PC-3 (cell line): ENCODE results near the gene P2RX5. TPM values are rescaled to one million over a fixed set of nuclear protein-coding genes. Genes with fewer than 3 reads are reported as not detected.

ENCODE experiments used
- ATAC-seq: fragments of 200-7000 bp; cut with Tn5 transposase; 2 replicates; pipeline ENCODE4 v1.9.1; 2020; ENCODE audit warnings: mild to moderate bottlenecking, moderate library complexity
- BruUV-seq: library from RNA; stranded (reverse); fragments of 400-500 nt; replicated peaks from 2 replicates; lab custom pipeline; 2021; lab: Mats Ljungman, UMichigan
- CTCF ChIA-PET: fragments of 300-600 bp; sonication (Branson Sonifier 250); formaldehyde crosslinking; loops from one replicate; lab custom pipeline; 2022; ENCODE audit warnings: antibody characterized with exemption; lab: Charles Lee
- POLR2A ChIA-PET: fragments of 300-600 bp; sonication (Branson Sonifier 250); formaldehyde crosslinking; loops from one replicate; lab custom pipeline; 2022; ENCODE audit warnings: antibody characterized with exemption; ENCODE audit not compliant: unreplicated experiment; lab: Charles Lee
- DNase-seq: peaks from one replicate; pipeline ENCODE4 v3.0.0-alpha.2; 2015
- H2AFZ ChIP-seq: fragments of 300-600 bp; sonication (generic); 2 replicates; pipeline ENCODE4 v1.6.0; 2016; ENCODE audit warnings: antibody characterized with exemption, low read length
- H3F3A ChIP-seq: fragments of 300-600 bp; sonication (generic); one replicate; pipeline ENCODE4 v1.6.0; 2017; ENCODE audit warnings: antibody characterized with exemption, low read length, control low read depth, mild to moderate bottlenecking; ENCODE audit not compliant: unreplicated experiment
- H3K27ac ChIP-seq: fragments of 300-600 bp; sonication (generic); 2 replicates; pipeline ENCODE4 v1.5.1; 2016; ENCODE audit warnings: mild to moderate bottlenecking, low read length
- H3K27me3 ChIP-seq: fragments of 300-600 bp; sonication (generic); 2 replicates; pipeline ENCODE4 v1.6.1; 2016; ENCODE audit warnings: low read length, mixed read lengths
- H3K36me3 ChIP-seq: fragments of 300-600 bp; sonication (generic); 2 replicates; pipeline ENCODE4 v1.6.1; 2016; ENCODE audit warnings: low read depth, mixed run types, low read length, mixed read lengths
- H3K4me1 ChIP-seq: fragments of 300-600 bp; sonication (generic); 2 replicates; pipeline ENCODE4 v1.5.1; 2016; ENCODE audit warnings: low read length; ENCODE audit not compliant: insufficient read depth
- H3K4me2 ChIP-seq: fragments of 300-600 bp; sonication (generic); 2 replicates; pipeline ENCODE4 v1.6.0; 2016; ENCODE audit warnings: low read length
- H3K4me3 ChIP-seq: fragments of 300-600 bp; sonication (generic); 2 replicates; pipeline ENCODE4 v1.5.1; 2016; ENCODE audit warnings: mild to moderate bottlenecking, low read length, mixed read lengths
- H3K79me2 ChIP-seq: fragments of 300-600 bp; sonication (generic); 2 replicates; pipeline ENCODE4 v1.6.1; 2017; ENCODE audit warnings: low read length, mixed read lengths
- H3K9ac ChIP-seq: fragments of 300-600 bp; sonication (generic); 2 replicates; pipeline ENCODE4 v1.6.0; 2016; ENCODE audit warnings: mild to moderate bottlenecking, low read length
- H3K9me2 ChIP-seq: fragments of 300-600 bp; sonication (generic); replicated peaks from 2 replicates; pipeline ENCODE4 v1.6.1; 2016; ENCODE audit warnings: mixed run types, low read length, mixed read lengths
- H3K9me3 ChIP-seq: fragments of 300-600 bp; sonication (generic); 2 replicates; pipeline ENCODE4 v1.6.1; 2016; ENCODE audit warnings: low read length, mixed read lengths
- H4K20me1 ChIP-seq: fragments of 300-600 bp; sonication (generic); 2 replicates; pipeline ENCODE4 v1.6.1; 2016; ENCODE audit warnings: low read length, mixed read lengths
- EZH2 ChIP-seq: fragments of 300-600 bp; sonication (generic); IDR thresholded peaks from one replicate; pipeline ENCODE4 v1.6.1; 2017; ENCODE audit warnings: antibody characterized with exemption, mild to moderate bottlenecking, low read length; ENCODE audit not compliant: unreplicated experiment
- EZH2phosphoT487 ChIP-seq: fragments of 300-600 bp; sonication (generic); IDR thresholded peaks from 2 replicates; pipeline ENCODE4 v1.6.1; 2018; ENCODE audit warnings: mild to moderate bottlenecking, antibody characterized with exemption, low read length, borderline replicate concordance
- intact Hi-C: fragments of 100-400 bp; cut with micrococcal nuclease; formaldehyde crosslinking; loops from 2 replicates; pipeline ENCODE4 v1.9.0; 2023
- total RNA-seq: library from RNA; depleted of rRNA; stranded (reverse); fragments of >200 nt; gene quantifications from 2 replicates; pipeline ENCODE4 v1.2.3, GENCODE V29; 2014
- TF ChIP-seq, protein P1 (sequence below): fragments of 300-600 bp; sonication (generic); conservative IDR thresholded peaks from 2 replicates; pipeline ENCODE4 v1.5.1; 2017; ENCODE audit warnings: antibody characterized with exemption, low read depth, mild to moderate bottlenecking, low read length

Gene P2RX5
- total RNA-seq, 1 experiment from 2014 or later, result 13.0 TPM

- H3K9me3 ChIP-seq, result no peaks in the 10 kb centered on the region
- H3K36me3 ChIP-seq, result no peaks in the 10 kb centered on the region
- no peaks in the 10 kb centered on the region for H3K27me3 ChIP-seq
- H4K20me1 ChIP-seq, result no peaks in the 10 kb centered on the region
- TF ChIP-seq EZH2 (no peak), EZH2phosphoT487 (no peak)
- TF ChIP-seq, protein P1, sequence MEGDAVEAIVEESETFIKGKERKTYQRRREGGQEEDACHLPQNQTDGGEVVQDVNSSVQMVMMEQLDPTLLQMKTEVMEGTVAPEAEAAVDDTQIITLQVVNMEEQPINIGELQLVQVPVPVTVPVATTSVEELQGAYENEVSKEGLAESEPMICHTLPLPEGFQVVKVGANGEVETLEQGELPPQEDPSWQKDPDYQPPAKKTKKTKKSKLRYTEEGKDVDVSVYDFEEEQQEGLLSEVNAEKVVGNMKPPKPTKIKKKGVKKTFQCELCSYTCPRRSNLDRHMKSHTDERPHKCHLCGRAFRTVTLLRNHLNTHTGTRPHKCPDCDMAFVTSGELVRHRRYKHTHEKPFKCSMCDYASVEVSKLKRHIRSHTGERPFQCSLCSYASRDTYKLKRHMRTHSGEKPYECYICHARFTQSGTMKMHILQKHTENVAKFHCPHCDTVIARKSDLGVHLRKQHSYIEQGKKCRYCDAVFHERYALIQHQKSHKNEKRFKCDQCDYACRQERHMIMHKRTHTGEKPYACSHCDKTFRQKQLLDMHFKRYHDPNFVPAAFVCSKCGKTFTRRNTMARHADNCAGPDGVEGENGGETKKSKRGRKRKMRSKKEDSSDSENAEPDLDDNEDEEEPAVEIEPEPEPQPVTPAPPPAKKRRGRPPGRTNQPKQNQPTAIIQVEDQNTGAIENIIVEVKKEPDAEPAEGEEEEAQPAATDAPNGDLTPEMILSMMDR, result no peak
- H3K4me2 ChIP-seq, result peak overlapping the region; percentile 91
- POLR2A ChIA-PET, result no interaction called here
- no peaks in the 10 kb centered on the region for H3K9me2 ChIP-seq
- peak overlapping the region; percentile 75 for H2AFZ ChIP-seq
- CTCF ChIA-PET, result no interaction called here
- H3K4me3 ChIP-seq, result peak overlapping the region; percentile 68
- no peaks in the 10 kb centered on the region for H3F3A ChIP-seq
- 0 out of 2 replicates have a peak, but pooled peaks cover 4% of the 10 kb centered on the region for H3K79me2 ChIP-seq
- BruUV-seq, result no TSS peak
- peak; percentile 9 for DNase-seq
- peak overlapping the region; percentile 36 for H3K9ac ChIP-seq
- peak; percentile 43 for ATAC-seq
- intact Hi-C loops, result no loop called here
- peaks cover 4% of the 10 kb centered on the region; the same call in 1 of the 2 replicates for H3K4me1 ChIP-seq
- no peak overlapping the region for H3K27ac ChIP-seq
These were observed 729 bp downstream of the P2RX5 start for GRCh38 chr17:3695129-3695722.

DNA sequence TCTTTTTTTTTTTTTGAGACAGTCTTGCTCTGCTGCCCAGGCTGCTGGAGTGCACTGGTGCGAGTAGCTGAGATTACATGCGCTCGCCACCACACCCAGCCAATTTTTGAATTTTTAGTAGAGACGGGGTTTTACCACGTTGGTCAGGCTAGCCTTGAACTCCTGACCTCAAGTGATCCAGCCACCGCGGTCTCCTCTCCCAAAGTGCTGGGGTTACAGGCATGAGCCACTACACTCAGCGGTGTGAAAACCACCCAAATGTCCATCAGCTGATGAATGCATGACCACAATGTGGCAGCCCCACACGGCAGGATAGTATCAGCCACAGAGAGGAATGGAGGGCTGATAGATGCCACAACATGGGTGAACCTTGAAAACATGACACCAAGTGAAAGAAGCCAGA, 2.1 kb downstream of the P2RX5 start:
- Histone ChIP-seq H3K9me2 (no peaks in the 10 kb centered on the region), H3K4me1 (peaks cover 4% of the 10 kb centered on the region; the same call in 1 of the 2 replicates), H3K36me3 (no peaks in the 10 kb centered on the region), H3K9ac (no peak overlapping the region), H3K27ac (no peak overlapping the region), H2AFZ (no peak overlapping the region), H3F3A (no peaks in the 10 kb centered on the region), H3K4me2 (no peak overlapping the region), H3K9me3 (no peaks in the 10 kb centered on the region), H3K4me3 (no peak overlapping the region), H4K20me1 (no peaks in the 10 kb centered on the region), H3K27me3 (no peaks in the 10 kb centered on the region), H3K79me2 (0 out of 2 replicates have a peak, but pooled peaks cover 4% of the 10 kb centered on the region)
- CTCF ChIA-PET, result no interaction called here
- ATAC-seq (no peak), DNase-seq (no peak)
- intact Hi-C loops, result no loop called here
- BruUV-seq, result no TSS peak
- POLR2A ChIA-PET, result no interaction called here
- TF ChIP-seq EZH2 (no peak), EZH2phosphoT487 (no peak)
- TF ChIP-seq, protein P1, result no peak

- 0 out of 2 replicates have a peak, but pooled peaks cover 4% of the 10 kb centered on the region for H3K79me2 ChIP-seq
- H4K20me1 ChIP-seq, result no peaks in the 10 kb centered on the region
- H3K9me2 ChIP-seq, result no peaks in the 10 kb centered on the region
- H2AFZ ChIP-seq, result no peak overlapping the region
- H3K27ac ChIP-seq, result no peak overlapping the region
- intact Hi-C loops, result no loop called here
- no peaks in the 10 kb centered on the region for H3K9me3 ChIP-seq
- DNase-seq (no peak), ATAC-seq (no peak)
- H3K9ac ChIP-seq, result no peak overlapping the region
- POLR2A ChIA-PET, result no interaction called here
- no TSS peak for BruUV-seq
- H3K4me2 ChIP-seq, result no peak overlapping the region
- peaks cover 4% of the 10 kb centered on the region; the same call in 1 of the 2 replicates for H3K4me1 ChIP-seq
- no peaks in the 10 kb centered on the region for H3F3A ChIP-seq
- TF ChIP-seq EZH2 (no peak), EZH2phosphoT487 (no peak)
- TF ChIP-seq, protein P1, result no peak
- H3K36me3 ChIP-seq, result no peaks in the 10 kb centered on the region
- no peaks in the 10 kb centered on the region for H3K27me3 ChIP-seq
- H3K4me3 ChIP-seq, result no peak overlapping the region
- CTCF ChIA-PET, result no interaction called here
These were observed 2.8 kb downstream of the P2RX5 start for GRCh38 chr17:3693141-3693540.
